ENCODE results near the gene TRAFD1. TPM values are rescaled to one million over a fixed set of nuclear protein-coding genes. Genes with fewer than 3 reads are reported as not detected.

The TRAFD1 gene
- total RNA-seq, 1 donor from 2014 or later = 27.5 TPM

DNA sequence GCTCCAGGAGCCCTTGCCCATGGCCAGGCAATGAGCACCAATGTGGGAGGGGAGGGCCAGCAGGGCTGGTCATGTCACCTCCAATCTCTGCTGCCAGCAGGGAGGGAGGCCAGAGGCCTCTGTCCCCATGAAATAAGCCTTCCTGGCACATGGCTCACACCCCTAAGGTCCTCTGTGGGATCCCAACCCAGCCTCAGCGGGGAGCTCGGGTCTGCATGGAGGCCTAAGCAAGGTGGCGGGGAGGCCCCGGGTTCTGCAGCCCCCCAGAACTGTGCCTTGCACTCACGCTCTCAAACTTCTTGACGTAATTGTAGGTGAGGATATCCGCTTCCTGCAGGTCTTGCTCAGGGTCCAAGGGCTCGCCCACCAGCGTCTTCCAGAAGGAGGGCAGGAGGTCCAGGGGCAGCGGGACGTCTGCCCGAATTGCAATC, 41.7 kb downstream of the TRAFD1 start:
- Mint-ChIP-seq H3K27ac (ENCODE audit: unreplicated experiment) (no peak overlapping the region), H3K36me3 (ENCODE audit: low read depth) (peaks cover 8% of the 10 kb centered on the region), H3K4me1 (ENCODE audit: low read depth) (peaks cover 5% of the 10 kb centered on the region), H3K4me3 (ENCODE audit: unreplicated experiment) (no peak overlapping the region), H3K27me3 (ENCODE audit: low read depth) (no peaks in the 10 kb centered on the region), H3K9me3 (ENCODE audit: low read depth) (no peaks in the 10 kb centered on the region)
- TF ChIP-seq CTCF (IDR thresholded peaks at IDR 0.05) = no peak
- DNase-seq (ENCODE audit: low spot score) = peak; percentile 90

GRCh38 chr12:112167718-112168525, 42.6 kb downstream of the TRAFD1 start:
- no peak for TF ChIP-seq CTCF (IDR thresholded peaks at IDR 0.05)
- Mint-ChIP-seq H3K27ac (ENCODE audit: unreplicated experiment) (no peak overlapping the region), H3K9me3 (ENCODE audit: low read depth) (no peaks in the 10 kb centered on the region), H3K36me3 (ENCODE audit: low read depth) (peaks cover 11% of the 10 kb centered on the region), H3K4me1 (ENCODE audit: low read depth) (peaks cover 5% of the 10 kb centered on the region), H3K4me3 (ENCODE audit: unreplicated experiment) (no peak overlapping the region), H3K27me3 (ENCODE audit: low read depth) (no peaks in the 10 kb centered on the region)
- DNase-seq (ENCODE audit: low spot score) = peak; percentile 69

DNA sequence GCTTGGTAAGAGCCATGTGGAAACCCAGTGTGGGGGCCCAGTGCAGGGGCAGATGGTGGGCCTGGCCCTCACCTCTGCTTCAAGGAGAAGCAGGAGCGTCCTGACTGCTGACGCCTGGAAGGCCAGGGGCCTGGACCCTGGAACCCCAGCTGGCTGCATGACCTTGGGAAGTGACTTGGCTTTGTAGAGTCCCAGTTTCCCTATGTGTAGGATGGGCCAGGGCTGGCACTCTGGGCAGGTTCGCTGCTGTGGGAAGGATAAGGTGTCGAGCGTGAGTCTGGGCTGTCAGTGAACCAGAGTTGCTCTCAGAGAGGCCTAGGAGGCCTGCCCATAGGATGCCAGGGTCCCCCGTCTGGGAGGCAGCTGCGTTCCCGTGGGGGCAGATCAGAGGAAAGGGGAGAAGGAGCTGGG, 43.2 kb downstream of the TRAFD1 start:
- TF ChIP-seq CTCF (IDR thresholded peaks at IDR 0.05) = no peak
- Mint-ChIP-seq H3K27me3 (ENCODE audit: low read depth) (no peaks in the 10 kb centered on the region), H3K9me3 (ENCODE audit: low read depth) (no peaks in the 10 kb centered on the region), H3K4me3 (ENCODE audit: unreplicated experiment) (no peak overlapping the region), H3K27ac (ENCODE audit: unreplicated experiment) (no peak overlapping the region), H3K36me3 (ENCODE audit: low read depth) (peaks cover 11% of the 10 kb centered on the region), H3K4me1 (ENCODE audit: low read depth) (peaks cover 5% of the 10 kb centered on the region)
- DNase-seq (ENCODE audit: low spot score) = peak; percentile 72

GRCh38 chr12:112169161-112169872, 44.0 kb downstream of the TRAFD1 start:
- H3K4me3 Mint-ChIP-seq (ENCODE audit: unreplicated experiment) = no peak overlapping the region

More at GRCh38 chr12:112169161-112169872, 44.0 kb downstream of the TRAFD1 start:
- H3K27me3 Mint-ChIP-seq (ENCODE audit: low read depth) = no peaks in the 10 kb centered on the region
- H3K9me3 Mint-ChIP-seq (ENCODE audit: low read depth) = no peaks in the 10 kb centered on the region
- no peak overlapping the region for H3K27ac Mint-ChIP-seq (ENCODE audit: unreplicated experiment)
- peak; percentile 84 for DNase-seq (ENCODE audit: low spot score)
- H3K4me1 Mint-ChIP-seq (ENCODE audit: low read depth) = peaks cover 5% of the 10 kb centered on the region
- H3K36me3 Mint-ChIP-seq (ENCODE audit: low read depth) = peaks cover 11% of the 10 kb centered on the region
- no peak for TF ChIP-seq CTCF (IDR thresholded peaks at IDR 0.05)
